Body of pancreas (tissue), 4 donors: Measurements from ENCODE around the gene SLC39A7.

Experiments used
- POLR2A ChIP-seq, 3 donors: fragments of 450-650 bp; IDR thresholded peaks; one replicate each; pipeline ENCODE4 v1.6.1; 2016; ENCODE audit warnings: antibody characterized with exemption in 3 of 3, mild to moderate bottlenecking in 2 of 3
- TF ChIP-seq, protein P1 (sequence below), 7 experiments: fragments of 450-650 bp in 4 of 7; fragments of 200-600 bp in 3 of 7; sonication (generic) in 3 of 7; IDR thresholded peaks; one replicate each; pipeline ENCODE4 v1.5.1; 2016 to 2019; ENCODE audit warnings: antibody characterized with exemption in 7 of 7

DNA sequence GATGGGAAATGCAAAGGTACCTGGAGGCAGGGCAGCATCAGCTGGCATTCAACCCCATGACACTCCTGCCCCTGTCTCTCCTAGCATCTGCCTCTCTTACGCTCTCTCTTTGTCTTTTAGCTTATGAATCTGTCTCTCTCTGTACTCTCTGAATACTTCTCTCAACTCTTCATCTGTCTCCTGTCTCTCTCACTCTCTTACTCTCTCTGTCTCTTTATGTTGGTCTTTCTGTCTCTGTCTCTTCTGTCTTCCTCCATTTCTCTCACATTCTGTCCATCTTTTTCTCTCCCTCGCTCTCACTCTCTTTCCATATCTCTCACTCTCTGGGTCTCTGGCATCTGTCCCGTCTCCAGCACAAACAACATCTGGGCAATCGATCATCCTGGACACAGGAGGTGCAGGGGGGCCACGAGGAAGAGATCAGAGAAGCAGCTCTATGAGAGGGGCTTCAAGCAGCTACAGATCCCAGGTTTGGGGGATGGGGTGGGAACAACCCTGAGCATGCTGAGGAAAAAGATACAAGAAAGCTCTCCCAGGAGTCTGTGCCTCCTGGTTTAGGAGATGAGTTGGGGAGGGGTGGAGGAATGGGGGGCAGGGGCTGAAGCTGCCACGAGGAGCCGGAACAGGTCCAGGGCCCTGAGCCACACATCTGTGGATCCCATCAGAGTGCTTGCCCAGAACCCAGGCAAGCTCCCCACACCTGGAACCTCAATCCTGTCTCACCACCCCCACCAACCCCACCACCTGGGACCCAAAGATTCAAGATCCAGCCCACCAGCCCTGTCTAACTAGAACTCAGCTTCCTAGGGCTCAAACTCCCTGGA, 10.8 kb upstream of the SLC39A7 start:
- TF ChIP-seq, protein P1, sequence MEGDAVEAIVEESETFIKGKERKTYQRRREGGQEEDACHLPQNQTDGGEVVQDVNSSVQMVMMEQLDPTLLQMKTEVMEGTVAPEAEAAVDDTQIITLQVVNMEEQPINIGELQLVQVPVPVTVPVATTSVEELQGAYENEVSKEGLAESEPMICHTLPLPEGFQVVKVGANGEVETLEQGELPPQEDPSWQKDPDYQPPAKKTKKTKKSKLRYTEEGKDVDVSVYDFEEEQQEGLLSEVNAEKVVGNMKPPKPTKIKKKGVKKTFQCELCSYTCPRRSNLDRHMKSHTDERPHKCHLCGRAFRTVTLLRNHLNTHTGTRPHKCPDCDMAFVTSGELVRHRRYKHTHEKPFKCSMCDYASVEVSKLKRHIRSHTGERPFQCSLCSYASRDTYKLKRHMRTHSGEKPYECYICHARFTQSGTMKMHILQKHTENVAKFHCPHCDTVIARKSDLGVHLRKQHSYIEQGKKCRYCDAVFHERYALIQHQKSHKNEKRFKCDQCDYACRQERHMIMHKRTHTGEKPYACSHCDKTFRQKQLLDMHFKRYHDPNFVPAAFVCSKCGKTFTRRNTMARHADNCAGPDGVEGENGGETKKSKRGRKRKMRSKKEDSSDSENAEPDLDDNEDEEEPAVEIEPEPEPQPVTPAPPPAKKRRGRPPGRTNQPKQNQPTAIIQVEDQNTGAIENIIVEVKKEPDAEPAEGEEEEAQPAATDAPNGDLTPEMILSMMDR (IDR thresholded peaks at IDR 0.05): no peak
- TF ChIP-seq POLR2A (IDR thresholded peaks at IDR 0.05): no peak
